Measurements from ENCODE around the gene LCE4A. TPM values are rescaled to one million over a fixed set of nuclear protein-coding genes. Genes with fewer than 3 reads are reported as not detected.
"Not testable (repeated sequence)": the region's sequence is repeated elsewhere in the genome, so short reads cannot be mapped to it uniquely, and the experiment has no call there.

The LCE4A gene, protein sequence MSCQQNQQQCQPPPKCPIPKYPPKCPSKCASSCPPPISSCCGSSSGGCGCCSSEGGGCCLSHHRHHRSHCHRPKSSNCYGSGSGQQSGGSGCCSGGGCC
- total RNA-seq: not detected

DNA sequence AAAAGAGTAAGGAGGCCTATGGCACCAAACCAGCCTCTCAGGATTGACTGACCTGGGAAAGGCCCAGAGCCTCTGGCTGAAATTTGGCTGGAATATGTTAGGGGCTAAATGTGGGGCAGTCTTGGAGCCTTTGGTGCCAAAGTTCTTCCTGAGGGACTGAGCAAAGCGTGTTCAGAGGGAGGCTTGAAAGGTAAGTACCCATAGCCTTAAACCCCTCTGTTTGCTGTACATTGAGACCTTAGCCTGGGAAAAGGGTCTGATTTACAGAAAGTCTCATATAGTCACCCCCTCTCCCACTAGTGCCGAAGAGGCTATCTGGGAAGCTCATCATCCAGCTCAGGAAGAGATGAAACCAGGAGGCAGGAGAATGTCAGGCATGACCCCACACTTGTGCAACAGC is at the start of gene LCE4A:
LCE4A (plus strand) TSS at position 301 of the 400 bp plus-strand sequence. CDS start 916 bp downstream, outside the sequence.
- Mint-ChIP-seq H3K4me3 (no peak within 1 kb of the TSS), H3K27me3 (peaks cover 30% of the 10 kb centered on the region), H3K27ac (no peak within 1 kb of the TSS), H3K4me1 (no peaks in the 10 kb centered on the region), H3K36me3 (no peaks in the 10 kb centered on the region), H3K9me3 (ENCODE audit: low read depth) (no peaks in the 10 kb centered on the region)
- ATAC-seq (no peak), DNase-seq (no peak)
- CTCF ChIA-PET: no interaction called here

DNA sequence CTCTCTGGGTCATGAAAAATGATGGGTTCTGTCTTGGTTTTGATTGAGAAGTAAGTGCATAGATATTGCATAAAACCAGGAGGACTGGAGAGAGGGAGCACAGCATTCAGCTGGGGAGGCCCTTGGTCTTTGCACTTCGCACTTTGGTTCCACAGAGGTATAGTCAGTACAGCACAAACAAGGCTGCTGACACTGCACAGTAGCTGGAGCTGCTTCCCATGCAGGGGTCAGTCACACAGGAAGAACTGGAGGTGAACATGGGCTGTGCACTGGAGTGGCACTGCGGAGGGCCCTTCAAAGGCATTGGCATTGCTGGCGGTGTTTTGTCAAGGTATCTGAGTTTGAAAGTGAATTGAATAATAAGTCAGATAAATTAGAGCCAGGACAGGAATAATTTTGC is 49.3 kb upstream of the LCE4A start:
- Mint-ChIP-seq H3K36me3 (no peaks in the 10 kb centered on the region), H3K4me1 (peaks cover 3% of the 10 kb centered on the region), H3K27ac (no peak overlapping the region), H3K9me3 (ENCODE audit: low read depth) (no peaks in the 10 kb centered on the region), H3K4me3 (no peak overlapping the region), H3K27me3 (peaks cover 30% of the 10 kb centered on the region)
- no peak for ATAC-seq
- CTCF ChIA-PET: no interaction called here
- no peak for DNase-seq

GRCh38 chr1:152663098-152663497 is 44.9 kb upstream of the LCE4A start, which contains the start of gene LCE2D:
LCE2D (plus strand) TSS chr1:152663380; CDS start chr1:152664106, 726 bp downstream.
- no peak within 1 kb of the TSS for H3K27ac Mint-ChIP-seq
- CTCF ChIA-PET: interaction anchor here (0.7 kb wide), 1 partner anchor 10 kb away, joined by 4 read pairs; no protein-coding TSS in a partner anchor
- ATAC-seq: no peak

DNA sequence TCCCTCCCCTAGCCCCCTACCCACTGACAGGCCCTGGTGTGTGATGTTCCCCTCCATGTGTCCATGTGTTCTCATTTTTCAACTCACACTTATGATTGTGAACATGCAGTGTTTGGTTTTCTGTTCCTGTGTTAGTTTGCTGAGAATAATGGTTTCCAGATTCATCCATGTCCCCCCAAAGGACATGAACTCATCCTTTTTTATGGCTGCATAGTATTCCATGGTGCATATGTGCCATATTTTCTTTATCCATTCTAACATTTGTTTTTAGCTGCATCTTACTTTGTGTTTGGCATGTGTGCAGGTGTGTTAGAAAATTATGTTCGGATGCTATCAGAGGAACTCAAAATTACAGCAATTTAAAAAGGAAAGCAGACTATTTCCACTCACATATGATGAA is 41.8 kb upstream of the LCE4A start:
- H3K4me3 Mint-ChIP-seq; H3K9me3 Mint-ChIP-seq (ENCODE audit: low read depth); DNase-seq; H3K27ac Mint-ChIP-seq; ATAC-seq; CTCF ChIA-PET; H3K36me3 Mint-ChIP-seq; H3K4me1 Mint-ChIP-seq: not testable (repeated sequence)
- H3K27me3 Mint-ChIP-seq: peaks cover 14% of the 10 kb centered on the region

More at GRCh38 chr1:152663098-152663497, 44.9 kb upstream of the LCE4A start, which contains the start of gene LCE2D:
- Mint-ChIP-seq H3K36me3 (no peaks in the 10 kb centered on the region), H3K27me3 (peaks cover 24% of the 10 kb centered on the region), H3K4me1 (no peaks in the 10 kb centered on the region), H3K9me3 (ENCODE audit: low read depth) (no peaks in the 10 kb centered on the region), H3K4me3 (no peak within 1 kb of the TSS)
- no peak for DNase-seq

DNA sequence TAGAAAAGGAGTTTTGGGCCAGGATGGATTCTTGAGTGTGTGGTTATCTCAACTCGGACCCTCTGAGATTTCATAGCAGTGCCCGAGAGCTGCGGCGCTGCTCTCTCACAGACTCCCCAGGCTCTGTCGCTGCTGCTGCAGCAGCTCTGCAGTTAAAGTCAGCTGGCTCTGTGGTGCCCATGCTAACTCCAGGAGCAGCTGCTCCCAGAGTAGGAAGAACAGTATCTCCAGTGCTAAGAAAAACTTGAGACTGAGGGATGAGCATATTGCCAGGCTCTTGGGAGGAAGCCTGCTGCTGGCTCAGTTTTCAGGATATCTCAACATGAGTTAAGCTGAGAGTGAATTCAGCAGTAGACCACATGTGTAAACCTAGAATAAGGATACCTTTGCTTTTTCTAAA is 40.3 kb upstream of the LCE4A start:
- Mint-ChIP-seq H3K27ac (no peak overlapping the region), H3K4me1 (no peaks in the 10 kb centered on the region), H3K36me3 (no peaks in the 10 kb centered on the region), H3K27me3 (peaks cover 12% of the 10 kb centered on the region), H3K9me3 (ENCODE audit: low read depth) (no peaks in the 10 kb centered on the region), H3K4me3 (no peak overlapping the region)
- DNase-seq: no peak
- CTCF ChIA-PET: no interaction called here
- ATAC-seq: no peak

GRCh38 chr1:152673016-152673415 is 34.9 kb upstream of the LCE4A start:
- Mint-ChIP-seq H3K4me1 (no peaks in the 10 kb centered on the region), H3K27ac (no peak overlapping the region), H3K4me3 (no peak overlapping the region), H3K9me3 (ENCODE audit: low read depth) (no peaks in the 10 kb centered on the region), H3K36me3 (no peaks in the 10 kb centered on the region), H3K27me3 (peaks cover 20% of the 10 kb centered on the region)
- DNase-seq (no peak), ATAC-seq (no peak)
- CTCF ChIA-PET: no interaction called here

GRCh38 chr1:152674983-152675382 is 33.0 kb upstream of the LCE4A start, which contains the start of gene LCE2C:
LCE2C (plus strand) TSS chr1:152675279; CDS start chr1:152676016, 737 bp downstream.
- H3K27me3 Mint-ChIP-seq: peaks cover 21% of the 10 kb centered on the region
- H3K4me1 Mint-ChIP-seq; H3K9me3 Mint-ChIP-seq (ENCODE audit: low read depth); ATAC-seq; H3K4me3 Mint-ChIP-seq; CTCF ChIA-PET; H3K36me3 Mint-ChIP-seq; H3K27ac Mint-ChIP-seq; DNase-seq: not testable (repeated sequence)

GRCh38 chr1:152679459-152679858 is 28.5 kb upstream of the LCE4A start:
- H3K4me3 Mint-ChIP-seq: no peak overlapping the region

GRCh38 chr1:152681616-152682015 is 26.3 kb upstream of the LCE4A start:
- DNase-seq: no peak
- Mint-ChIP-seq H3K27me3 (peaks cover 23% of the 10 kb centered on the region), H3K27ac (no peak overlapping the region), H3K4me1 (no peaks in the 10 kb centered on the region), H3K36me3 (no peaks in the 10 kb centered on the region), H3K4me3 (no peak overlapping the region), H3K9me3 (ENCODE audit: low read depth) (no peaks in the 10 kb centered on the region)
- CTCF ChIA-PET: no interaction called here
- ATAC-seq: no peak

More at GRCh38 chr1:152679459-152679858, 28.5 kb upstream of the LCE4A start:
- no peak for DNase-seq
- CTCF ChIA-PET: no interaction called here
- peaks cover 24% of the 10 kb centered on the region for H3K27me3 Mint-ChIP-seq
- H3K27ac Mint-ChIP-seq: no peak overlapping the region
- no peak for ATAC-seq
- no peaks in the 10 kb centered on the region for H3K4me1 Mint-ChIP-seq
- no peaks in the 10 kb centered on the region for H3K36me3 Mint-ChIP-seq
- H3K9me3 Mint-ChIP-seq (ENCODE audit: low read depth): no peaks in the 10 kb centered on the region

DNA sequence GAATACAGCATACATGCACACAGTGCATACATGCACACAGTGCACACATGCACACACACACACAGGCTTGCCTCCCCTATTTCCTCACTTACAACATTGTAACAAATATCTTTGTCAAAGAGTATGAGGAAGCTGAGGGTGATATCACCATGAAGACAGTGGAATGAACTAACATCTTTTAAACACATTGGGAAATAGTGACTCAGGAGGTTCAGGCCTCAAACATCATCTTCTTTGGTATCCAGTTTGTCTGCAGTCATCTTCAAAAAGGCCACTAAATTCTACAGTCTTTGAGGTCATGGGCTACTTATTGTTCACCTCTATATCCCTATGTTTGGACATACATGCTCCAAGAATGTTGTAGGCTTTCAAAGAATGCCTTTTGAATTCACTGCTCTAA is 24.1 kb upstream of the LCE4A start:
- Mint-ChIP-seq H3K4me1 (no peaks in the 10 kb centered on the region), H3K36me3 (no peaks in the 10 kb centered on the region), H3K27ac (no peak overlapping the region), H3K9me3 (ENCODE audit: low read depth) (no peaks in the 10 kb centered on the region), H3K4me3 (no peak overlapping the region), H3K27me3 (peaks cover 17% of the 10 kb centered on the region)
- ATAC-seq (no peak), DNase-seq (no peak)
- CTCF ChIA-PET: no interaction called here

- ATAC-seq; H3K36me3 Mint-ChIP-seq; H3K27ac Mint-ChIP-seq; H3K4me1 Mint-ChIP-seq; H3K9me3 Mint-ChIP-seq (ENCODE audit: low read depth); H3K4me3 Mint-ChIP-seq; DNase-seq; CTCF ChIA-PET: not testable (repeated sequence)
- H3K27me3 Mint-ChIP-seq: peaks cover 20% of the 10 kb centered on the region
Measured at GRCh38 chr1:152685823-152686222, 22.1 kb upstream of the LCE4A start, which contains the start of gene LCE2B. LCE2B (plus strand) TSS chr1:152686123; CDS start chr1:152686844, 721 bp downstream.

GRCh38 chr1:152697701-152698600 is 10.0 kb upstream of the LCE4A start, which contains the start of gene LCE2A:
LCE2A (plus strand) TSS chr1:152698345; CDS start chr1:152698902, 557 bp downstream.
- no peak for DNase-seq
- peaks cover 2% of the 10 kb centered on the region for H3K9me3 Mint-ChIP-seq (ENCODE audit: low read depth)
- CTCF ChIA-PET: no interaction called here
- H3K4me3 Mint-ChIP-seq: no peak within 1 kb of the TSS
- H3K27me3 Mint-ChIP-seq: peaks cover 9% of the 10 kb centered on the region
- H3K4me1 Mint-ChIP-seq: no peaks in the 10 kb centered on the region
- no peak within 1 kb of the TSS for H3K27ac Mint-ChIP-seq
- no peaks in the 10 kb centered on the region for H3K36me3 Mint-ChIP-seq
- ATAC-seq: no peak

- DNase-seq: no peak
- H3K4me3 Mint-ChIP-seq: no peak overlapping the region
- no peaks in the 10 kb centered on the region for H3K36me3 Mint-ChIP-seq
- H3K9me3 Mint-ChIP-seq (ENCODE audit: low read depth): peaks cover 2% of the 10 kb centered on the region
- CTCF ChIA-PET: no interaction called here
- no peak for ATAC-seq
- H3K4me1 Mint-ChIP-seq: no peaks in the 10 kb centered on the region
- H3K27ac Mint-ChIP-seq: no peak overlapping the region
- peaks cover 22% of the 10 kb centered on the region for H3K27me3 Mint-ChIP-seq
Measured at GRCh38 chr1:152699746-152700145, 8.2 kb upstream of the LCE4A start.

DNA sequence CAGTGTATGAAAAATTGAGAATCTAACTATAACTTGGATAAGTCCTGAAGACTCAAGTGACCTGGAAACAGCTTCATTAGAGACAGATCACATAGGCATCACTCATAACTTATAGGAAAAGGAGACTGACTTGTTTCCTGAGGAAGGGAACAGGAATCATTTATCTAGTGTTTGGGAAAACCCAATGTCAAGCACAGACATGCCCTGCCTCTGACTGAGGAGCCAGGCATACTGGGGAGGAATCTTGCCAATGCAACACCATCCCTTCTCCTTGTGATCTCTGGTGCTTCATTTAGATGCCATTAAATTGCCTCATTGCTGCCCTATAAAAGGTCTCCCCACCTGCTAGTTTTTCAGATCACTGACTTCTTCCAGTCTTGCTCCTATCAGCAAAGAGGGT is 10.3 kb downstream of the LCE4A start:
- H3K4me1 Mint-ChIP-seq: no peaks in the 10 kb centered on the region
- no peak overlapping the region for H3K4me3 Mint-ChIP-seq
- no peak for DNase-seq
- H3K27ac Mint-ChIP-seq: no peak overlapping the region
- H3K36me3 Mint-ChIP-seq: no peaks in the 10 kb centered on the region
- H3K9me3 Mint-ChIP-seq (ENCODE audit: low read depth): no peaks in the 10 kb centered on the region
- CTCF ChIA-PET: no interaction called here
- H3K27me3 Mint-ChIP-seq: peaks cover 4% of the 10 kb centered on the region
- no peak for ATAC-seq

Measured in activated CD8-positive, alpha-beta memory T cell treated with anti-CD3 and anti-CD28 coated beads, Interleukin-2, amount 10 ng/mL, durations not matched to agents 7 days and 5 days (primary cell).